ENCODE measurements around the gene FIP1L1.

DNA sequence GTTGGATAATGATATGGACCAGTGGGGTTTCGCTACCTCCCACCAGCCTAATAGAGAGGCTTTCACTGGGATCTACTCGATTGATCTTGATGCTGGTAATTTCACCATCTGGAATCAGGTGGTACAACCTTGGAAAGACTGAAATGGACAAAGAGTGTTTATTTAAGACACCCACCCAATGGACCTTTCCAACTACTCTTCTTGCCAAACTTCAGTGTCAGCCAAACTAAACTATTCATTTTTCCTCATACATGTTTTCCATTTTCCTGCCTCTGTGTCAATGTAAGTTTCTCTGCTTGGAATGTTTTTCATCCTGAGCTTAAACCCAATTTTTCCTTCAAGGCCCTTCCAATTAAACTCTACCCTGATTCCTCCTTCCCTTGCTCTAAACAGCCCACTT is 121.3 kb downstream of the FIP1L1 start:
- TF ChIP-seq CTCF (IDR thresholded peaks at IDR 0.05 in 8 of 11, conservative IDR thresholded peaks at IDR 0.05 in 3 of 11) = no peak
- no peak for TF ChIP-seq POLR2A (IDR thresholded peaks at IDR 0.05)
- TF ChIP-seq POLR2AphosphoS5 (IDR thresholded peaks at IDR 0.05) = no peak
